H1 (cell line): ENCODE measurements around the gene TRABD. TPM values are rescaled to one million over a fixed set of nuclear protein-coding genes. Genes with fewer than 3 reads are reported as not detected.
A peak's percentile ranks its signal among the peaks of the same experiment; 100 is the strongest.

ENCODE experiments used
- CTCF ChIA-PET: fragments of 300-600 bp; sonication (Branson Sonifier 250); formaldehyde crosslinking; loops from one replicate; lab custom pipeline; 2021; ENCODE audit not compliant: partially characterized antibody; lab: Charles Lee
- POLR2A ChIA-PET: fragments of 300-600 bp; sonication (Branson Sonifier 250); formaldehyde crosslinking; loops from one replicate; lab custom pipeline; 2021; ENCODE audit warnings: inconsistent platforms; ENCODE audit not compliant: partially characterized antibody; lab: Charles Lee
- DNase-seq, 2 experiments: peaks; one replicate each; pipeline versions ENCODE4 v3.0.0 to v3.0.0-alpha.2; 2010 to 2022; ENCODE audit warnings: low spot score in 2 of 2, low read depth in 1 of 2, mixed read lengths in 1 of 2
- FAIRE-seq: peaks from 2 replicates; lab custom pipeline; 2011; peaks lifted over from hg19 to GRCh38; lab: Jason Lieb, UNC
- H2AFZ ChIP-seq: 2 replicates; pipeline ENCODE4 v1.8.1; 2012; ENCODE audit warnings: low read length, inconsistent platforms
- H2AK5ac ChIP-seq: 2 replicates; pipeline ENCODE4 v1.6.1; 2013; ENCODE audit warnings: low read depth, low read length
- H2BK120ac ChIP-seq: replicated peaks from 2 replicates; pipeline ENCODE3; 2013; ENCODE audit warnings: low read depth, low read length, inconsistent platforms
- H2BK12ac ChIP-seq: 2 replicates; pipeline ENCODE4 v1.6.1; 2013; ENCODE audit warnings: low read depth, low read length
- H2BK15ac ChIP-seq: 2 replicates; pipeline ENCODE4 v1.6.1; 2013; ENCODE audit warnings: low read length
- H2BK20ac ChIP-seq: 2 replicates; pipeline ENCODE4 v1.6.1; 2013; ENCODE audit warnings: low read length
- H2BK5ac ChIP-seq: 2 replicates; pipeline ENCODE4 v1.6.1; 2013; ENCODE audit warnings: low read depth, low read length
- H3K14ac ChIP-seq: 2 replicates; pipeline ENCODE4 v1.6.1; 2013; ENCODE audit warnings: inconsistent platforms; ENCODE audit not compliant: insufficient read length
- H3K18ac ChIP-seq: 2 replicates; pipeline ENCODE4 v1.6.1; 2013; ENCODE audit warnings: low read length; ENCODE audit errors: extremely low read depth
- H3K23ac ChIP-seq: 2 replicates; pipeline ENCODE4 v1.6.1; 2013; ENCODE audit warnings: inconsistent platforms; ENCODE audit not compliant: insufficient read length
- H3K23me2 ChIP-seq: 2 replicates; pipeline ENCODE4 v1.6.1; 2013; ENCODE audit warnings: low read depth, low read length
- H3K27ac ChIP-seq: 2 replicates; pipeline ENCODE4 v1.6.1; 2011; ENCODE audit warnings: low read depth, low read length, inconsistent platforms
- H3K27me3 ChIP-seq, 4 experiments: replicated peaks in 1 of 4; 1 replicate in 1 of 4; 2 replicates in 3 of 4; pipeline versions ENCODE4 v1.6.1 to v1.8.1; 2011 to 2013; ENCODE audit warnings: low read length in 3 of 4, mild to moderate bottlenecking in 3 of 4, inconsistent platforms in 2 of 4, mixed read lengths in 2 of 4, moderate library complexity in 1 of 4; ENCODE audit not compliant: control insufficient read depth in 3 of 4, insufficient read depth in 3 of 4; ENCODE audit errors: extremely low read depth in 1 of 4
- H3K36me3 ChIP-seq, 4 experiments: 2 replicates each; pipeline versions ENCODE4 v1.6.1 to v1.8.1; 2011 to 2013; ENCODE audit warnings: mild to moderate bottlenecking in 4 of 4, low read length in 3 of 4, moderate library complexity in 2 of 4, control low read depth in 1 of 4, inconsistent platforms in 1 of 4; ENCODE audit not compliant: insufficient read depth in 4 of 4, control insufficient read depth in 2 of 4
- H3K4ac ChIP-seq: replicated peaks from 2 replicates; pipeline ENCODE3; 2013; ENCODE audit warnings: low read length, low read depth, mixed read lengths, inconsistent platforms; ENCODE audit not compliant: insufficient read length
- H3K4me1 ChIP-seq, 4 experiments: replicated peaks in 1 of 4; 1 replicate in 1 of 4; 2 replicates in 3 of 4; pipeline versions ENCODE4 v1.6.1 to v1.8.1; 2011 to 2013; ENCODE audit warnings: low read length in 3 of 4, inconsistent platforms in 2 of 4, mixed read lengths in 1 of 4; ENCODE audit not compliant: insufficient read depth in 4 of 4, control insufficient read depth in 3 of 4
- H3K4me2 ChIP-seq, 2 experiments: 2 replicates each; pipeline versions ENCODE4 v1.6.1 to v1.8.1; 2011 to 2013; ENCODE audit warnings: low read depth in 2 of 2, low read length in 2 of 2, control low read depth in 1 of 2, inconsistent platforms in 1 of 2, mild to moderate bottlenecking in 1 of 2; ENCODE audit not compliant: insufficient read depth in 1 of 2
- H3K4me3 ChIP-seq, 4 experiments: fragments of 200-600, 300-600 bp in 1 of 4; sonication (generic), shearing (Covaris generic), sonication (Bioruptor Twin) in 1 of 4; 2 replicates each; pipeline versions ENCODE4 v1.5.1 to v1.8.1; 2011 to 2016; ENCODE audit warnings: low read length in 4 of 4, low read depth in 3 of 4, control low read depth in 2 of 4, inconsistent platforms in 2 of 4, mild to moderate bottlenecking in 2 of 4, mixed read lengths in 1 of 4, moderate library complexity in 1 of 4; ENCODE audit not compliant: insufficient read depth in 2 of 4; ENCODE audit errors: extremely low read depth in 1 of 4
- H3K56ac ChIP-seq: replicated peaks from 2 replicates; pipeline ENCODE3; 2013; ENCODE audit warnings: low read depth, mild to moderate bottlenecking, mixed read lengths, low read length, inconsistent platforms; ENCODE audit not compliant: insufficient read length
- H3K79me1 ChIP-seq: 2 replicates; pipeline ENCODE4 v1.6.1; 2013; ENCODE audit warnings: low read depth, low read length, control low read depth
- H3K79me2 ChIP-seq, 2 experiments: 2 replicates each; pipeline versions ENCODE4 v1.6.1 to v1.8.1; 2012 to 2013; ENCODE audit warnings: low read length in 2 of 2, mild to moderate bottlenecking in 2 of 2, inconsistent platforms in 1 of 2; ENCODE audit not compliant: insufficient read depth in 2 of 2, control insufficient read depth in 1 of 2
- H3K9ac ChIP-seq, 4 experiments: replicated peaks in 1 of 4; 1 replicate in 1 of 4; 2 replicates in 3 of 4; pipeline versions ENCODE4 v1.6.1 to v1.8.1; 2011 to 2013; ENCODE audit warnings: low read depth in 3 of 4, low read length in 3 of 4, control low read depth in 2 of 4, mild to moderate bottlenecking in 2 of 4, moderate library complexity in 2 of 4, inconsistent platforms in 1 of 4; ENCODE audit errors: extremely low read depth in 1 of 4
- H3K9me3 ChIP-seq, 2 experiments: 2 replicates each; pipeline versions ENCODE4 v1.6.1 to v1.8.1; 2012 to 2013; ENCODE audit warnings: mild to moderate bottlenecking in 2 of 2, moderate library complexity in 2 of 2, control low read depth in 1 of 2, inconsistent platforms in 1 of 2, low read depth in 1 of 2, low read length in 1 of 2, mixed read lengths in 1 of 2; ENCODE audit not compliant: insufficient read depth in 2 of 2
- H4K20me1 ChIP-seq, 2 experiments: replicated peaks in 1 of 2; 2 replicates each; pipeline versions ENCODE3 to v1.8.1; 2011 to 2013; ENCODE audit warnings: inconsistent platforms in 2 of 2, low read length in 2 of 2, mild to moderate bottlenecking in 1 of 2; ENCODE audit not compliant: insufficient read depth in 2 of 2, control insufficient read depth in 1 of 2
- H4K5ac ChIP-seq: 2 replicates; pipeline ENCODE4 v1.6.1; 2013; ENCODE audit warnings: low read length, low read depth, mixed read lengths, inconsistent platforms; ENCODE audit not compliant: insufficient read length
- H4K8ac ChIP-seq: 2 replicates; pipeline ENCODE4 v1.8.0; 2013; ENCODE audit warnings: mild to moderate bottlenecking, moderate library complexity, low read length, inconsistent platforms; ENCODE audit not compliant: insufficient read depth; ENCODE audit errors: extremely low read depth
- H4K91ac ChIP-seq: replicated peaks from 2 replicates; pipeline ENCODE3; 2013; ENCODE audit warnings: low read length, mixed read lengths, inconsistent platforms; ENCODE audit not compliant: insufficient read length
- ASH2L ChIP-seq: fragments of 200-600, 300-600 bp; sonication (generic); IDR thresholded peaks from one replicate; pipeline ENCODE4 v1.7.1; 2017; ENCODE audit warnings: low read length
- EGR1 ChIP-seq: IDR thresholded peaks from 2 replicates; pipeline ENCODE4 v1.6.1; 2011; ENCODE audit warnings: low read depth, low read length, borderline replicate concordance
- FOSL1 ChIP-seq: IDR thresholded peaks from 2 replicates; pipeline ENCODE4 v1.6.1; 2011; ENCODE audit warnings: mild to moderate bottlenecking, low read depth, low read length, moderate library complexity; ENCODE audit not compliant: insufficient read depth
- KDM5A ChIP-seq: fragments of 200-600 bp; IDR thresholded peaks from 2 replicates; pipeline ENCODE4 v1.7.1; 2012; ENCODE audit warnings: mild to moderate bottlenecking, low read length, inconsistent platforms, mixed read lengths
- POLR2AphosphoS5 ChIP-seq: IDR thresholded peaks from 2 replicates; pipeline ENCODE4 v1.6.1; 2011; ENCODE audit warnings: low read depth, low read length
- SP1 ChIP-seq: IDR thresholded peaks from 2 replicates; pipeline ENCODE4 v1.6.1; 2011; ENCODE audit warnings: low read depth, low read length
- SP2 ChIP-seq: IDR thresholded peaks from 2 replicates; pipeline ENCODE4 v1.6.1; 2012; ENCODE audit warnings: mild to moderate bottlenecking, low read length, inconsistent platforms
- SP4 ChIP-seq: IDR thresholded peaks from 2 replicates; pipeline ENCODE4 v1.6.1; 2012; ENCODE audit warnings: low read length, inconsistent platforms
- SUZ12 ChIP-seq: fragments of 200-600 bp; sonication (generic); IDR thresholded peaks from 2 replicates; pipeline ENCODE4 v1.6.1; 2012; ENCODE audit warnings: mild to moderate bottlenecking, inconsistent platforms, low read length, moderate library complexity, mixed read lengths
- TAF7 ChIP-seq: optimal IDR thresholded peaks from 2 replicates; pipeline ENCODE3; 2011; ENCODE audit warnings: low read depth, mild to moderate bottlenecking, inconsistent platforms, low read length, moderate library complexity, borderline replicate concordance
- YY1 ChIP-seq: IDR thresholded peaks from 2 replicates; pipeline ENCODE4 v1.6.1; 2011; ENCODE audit warnings: low read depth, mild to moderate bottlenecking, low read length
- WGBS, 2 experiments: shearing (Covaris generic) in 1 of 2; methylation state at CpG; one replicate each; pipeline versions ENCODE4 v1.1.6 to v1.1.7; 2013 to 2015; ENCODE audit warnings: low lambda C conversion rate in 2 of 2, mixed read lengths in 2 of 2, inconsistent platforms in 1 of 2, low coverage in 1 of 2, missing lambda C conversion rate in 1 of 2; ENCODE audit not compliant: insufficient replicate concordance in 2 of 2, insufficient coverage in 1 of 2, insufficient read length in 1 of 2; ENCODE audit errors: extremely low coverage in 1 of 2, missing lambda C conversion rate in 1 of 2; 5-methylcytosine and 5-hydroxymethylcytosine counted together
- polyA plus RNA-seq, 7 experiments: library from polyadenylated mRNA; depleted of rRNA in 3 of 7; stranded (reverse) in 5 of 7; unstranded in 2 of 7; fragments of >200 nt in 5 of 7; fragments of 200-250 nt in 2 of 7; gene quantifications; 1 replicate in 5 of 7; 2 replicates in 1 of 7; 4 replicates in 1 of 7; pipeline versions ENCODE4 v1.2.1 to v1.2.3, GENCODE V29; 2011 to 2013; ENCODE audit warnings: missing spikeins in 2 of 7, mixed read lengths in 2 of 7
- total RNA-seq: library from RNA; stranded (reverse); fragmentation: NEBNext Ultra II Directional; extraction: Animal tissue kit (Norgen Biotek cat#: 25700); gene quantifications from 2 replicates; pipeline ENCODE4 v1.2.1, GENCODE V29; 2021
- TF ChIP-seq, protein P1 (sequence below): IDR thresholded peaks from 2 replicates; pipeline ENCODE4 v1.6.1; 2012; ENCODE audit warnings: inconsistent platforms

TRABD gene
- total and polyA plus RNA-seq, 2 of the 8 experiments (the other 6 are each of a cell fraction or from before 2014, with no cell fraction given): 44.2 to 57.5 TPM

DNA sequence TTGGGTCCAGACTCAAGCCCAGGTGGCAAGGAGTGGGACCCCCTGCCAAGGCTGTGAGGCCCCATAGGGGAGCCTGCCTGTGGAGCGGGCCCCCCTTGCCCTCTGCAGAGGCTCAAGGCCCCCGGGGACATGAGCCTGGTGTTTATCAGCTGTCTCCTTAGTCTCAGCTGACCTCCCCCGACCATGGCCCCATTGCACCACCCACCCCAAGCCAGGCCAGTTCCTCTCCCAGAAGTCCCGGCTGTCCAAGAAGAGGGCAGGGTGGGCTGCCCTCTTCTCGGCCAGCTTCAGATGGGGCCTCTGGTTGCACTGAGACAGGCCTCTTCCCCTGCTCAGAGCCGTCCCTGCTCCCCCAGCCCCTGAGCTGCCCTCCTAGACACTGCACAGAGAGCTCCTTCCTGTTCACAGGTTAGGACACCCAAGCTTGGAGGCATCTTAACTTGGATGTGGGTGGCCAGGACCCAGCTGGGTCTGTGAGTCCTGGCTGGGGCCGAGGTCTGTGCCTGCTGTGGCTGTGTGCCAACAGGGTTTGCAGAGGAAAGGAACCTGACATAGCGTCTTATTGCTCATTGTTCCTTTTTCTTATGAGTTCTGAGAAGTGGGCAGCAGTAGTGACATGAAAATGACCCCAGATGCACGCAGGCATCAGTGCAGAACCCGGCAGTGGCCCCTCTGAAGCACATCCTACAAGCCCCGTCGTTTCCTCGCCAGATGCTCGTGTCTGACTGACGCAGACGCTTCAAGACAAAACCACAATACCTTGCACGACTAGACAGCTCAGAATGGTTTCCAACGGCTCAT lies 5.4 kb downstream of the TRABD start:
- no peak overlapping the region for H3K4ac ChIP-seq
- H3K56ac ChIP-seq: no peak overlapping the region
- peaks cover 3 to 14% (median 5%) of the 10 kb centered on the region in 4 experiments; a peak in 4 of 8 replicates for H3K36me3 ChIP-seq
- H3K23ac ChIP-seq: no peak overlapping the region
- H3K79me1 ChIP-seq: peaks cover 12% of the 10 kb centered on the region
- H2AK5ac ChIP-seq: no peak overlapping the region
- DNase-seq (no peak), FAIRE-seq (no peak)
- H2BK5ac ChIP-seq: peak overlapping the region; percentile 52; the same call in 1 of the 2 replicates
- no peak overlapping the region for H2BK20ac ChIP-seq
- no peak overlapping the region for H3K18ac ChIP-seq
- no peak overlapping the region for H3K14ac ChIP-seq
- peaks cover 21 to 34% of the 10 kb centered on the region in 2 experiments for H4K20me1 ChIP-seq
- H3K4me3 ChIP-seq: peak overlapping the region in 3 of 4 experiments; percentile 23 to 57 (median 30); a peak in 5 of 8 replicates
- H4K91ac ChIP-seq: no peak overlapping the region
- H3K9ac ChIP-seq: no peak overlapping the region
- no peak overlapping the region for H3K27ac ChIP-seq
- ChIA-PET CTCF (interaction anchor here (0.5 to 4.4 kb wide), 15 partner anchors 8 to 126 kb away, joined by 3 to 21 read pairs (median 4); no protein-coding TSS in a partner anchor), POLR2A (interaction anchor here (1.4 to 1.8 kb wide), 2 partner anchors 14 to 28 kb away, joined by 3 to 9 read pairs; no protein-coding TSS in a partner anchor)
- peaks cover 0 to 23% of the 10 kb centered on the region in 2 experiments; a peak in 1 of 4 replicates for H3K79me2 ChIP-seq
- no peaks in the 10 kb centered on the region for H3K9me3 ChIP-seq
- H3K4me2 ChIP-seq: peak overlapping the region; percentile 41 to 67; a peak in 2 of 4 replicates
- H4K8ac ChIP-seq: peak overlapping the region; percentile 89; the same call in 1 of the 2 replicates
- WGBS, 2 experiments: 88% methylated on average over 16 of the region's 18 CpGs; no CpG with 5 or more reads in 1 of the 2 experiments
- TF ChIP-seq KDM5A (no peak), ASH2L (no peak), SP2 (no peak), SP1 (no peak), TAF7 (no peak), FOSL1 (no peak), SP4 (no peak), POLR2AphosphoS5 (no peak), YY1 (no peak), EGR1 (no peak), SUZ12 (no peak)
- TF ChIP-seq, protein P1, sequence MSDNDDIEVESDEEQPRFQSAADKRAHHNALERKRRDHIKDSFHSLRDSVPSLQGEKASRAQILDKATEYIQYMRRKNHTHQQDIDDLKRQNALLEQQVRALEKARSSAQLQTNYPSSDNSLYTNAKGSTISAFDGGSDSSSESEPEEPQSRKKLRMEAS: no peak
- H3K27me3 ChIP-seq: no peaks in the 10 kb centered on the region
- H3K23me2 ChIP-seq: peaks cover 3% of the 10 kb centered on the region; the same call in 1 of the 2 replicates
- H2AFZ ChIP-seq: no peak overlapping the region
- no peak overlapping the region for H2BK12ac ChIP-seq
- H4K5ac ChIP-seq: no peak overlapping the region
- H2BK120ac ChIP-seq: no peak overlapping the region
- peaks cover 2 to 20% (median 10%) of the 10 kb centered on the region in 4 experiments; a peak in 6 of 7 replicates for H3K4me1 ChIP-seq
- peak overlapping the region; percentile 72; the same call in 1 of the 2 replicates for H2BK15ac ChIP-seq
